22Rv1 (cell line): ENCODE measurements around the gene AIG1.

Source experiments
- ZFX ChIP-seq: fragments of 450-650 bp; IDR thresholded peaks from 2 replicates; pipeline ENCODE4 v1.6.1; 2017; ENCODE audit warnings: antibody characterized with exemption, borderline replicate concordance
- TF ChIP-seq, protein P1 (sequence below): fragments of 450-650 bp; IDR thresholded peaks from 2 replicates; pipeline ENCODE4 v1.5.1; 2017; ENCODE audit warnings: mild to moderate bottlenecking

DNA sequence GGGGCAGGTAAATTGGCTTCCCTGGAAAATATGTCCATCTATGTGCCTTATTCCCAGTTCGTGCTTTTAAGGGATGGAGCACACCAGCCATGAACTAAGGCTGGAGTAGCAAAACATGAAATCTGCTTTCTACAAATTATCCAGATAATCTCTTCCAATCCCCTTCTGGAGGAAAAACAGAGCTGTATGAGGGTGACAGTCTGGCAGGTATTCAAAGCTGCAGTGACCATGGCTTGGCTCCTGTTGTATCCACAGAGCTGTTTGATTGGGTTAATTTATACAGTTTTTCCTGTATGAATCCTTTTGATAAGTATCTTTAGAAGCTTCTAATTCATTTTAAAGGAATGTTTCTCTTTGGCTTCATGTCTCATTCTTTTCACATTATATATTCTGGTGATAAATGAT lies 144.4 kb downstream of the AIG1 start:
- TF ChIP-seq, protein P1, sequence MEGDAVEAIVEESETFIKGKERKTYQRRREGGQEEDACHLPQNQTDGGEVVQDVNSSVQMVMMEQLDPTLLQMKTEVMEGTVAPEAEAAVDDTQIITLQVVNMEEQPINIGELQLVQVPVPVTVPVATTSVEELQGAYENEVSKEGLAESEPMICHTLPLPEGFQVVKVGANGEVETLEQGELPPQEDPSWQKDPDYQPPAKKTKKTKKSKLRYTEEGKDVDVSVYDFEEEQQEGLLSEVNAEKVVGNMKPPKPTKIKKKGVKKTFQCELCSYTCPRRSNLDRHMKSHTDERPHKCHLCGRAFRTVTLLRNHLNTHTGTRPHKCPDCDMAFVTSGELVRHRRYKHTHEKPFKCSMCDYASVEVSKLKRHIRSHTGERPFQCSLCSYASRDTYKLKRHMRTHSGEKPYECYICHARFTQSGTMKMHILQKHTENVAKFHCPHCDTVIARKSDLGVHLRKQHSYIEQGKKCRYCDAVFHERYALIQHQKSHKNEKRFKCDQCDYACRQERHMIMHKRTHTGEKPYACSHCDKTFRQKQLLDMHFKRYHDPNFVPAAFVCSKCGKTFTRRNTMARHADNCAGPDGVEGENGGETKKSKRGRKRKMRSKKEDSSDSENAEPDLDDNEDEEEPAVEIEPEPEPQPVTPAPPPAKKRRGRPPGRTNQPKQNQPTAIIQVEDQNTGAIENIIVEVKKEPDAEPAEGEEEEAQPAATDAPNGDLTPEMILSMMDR: no peak
- TF ChIP-seq ZFX: no peak
